SJCRH30 (cell line): ENCODE results near the gene R3HDML. TPM values are rescaled to one million over a fixed set of nuclear protein-coding genes. Genes with fewer than 3 reads are reported as not detected.
"Not testable (repeated sequence)": the region's sequence is repeated elsewhere in the genome, so short reads cannot be mapped to it uniquely, and the experiment has no call there.

Experiments
- DNase-seq, 2 experiments: peaks; one replicate each; pipeline ENCODE4 v3.0.0-alpha.2; 2015 to 2020
- H3K27ac ChIP-seq: fragments of 250-450 bp; sonication (Bioruptor Pico); 2 replicates; pipeline ENCODE4 v1.5.1; 2020; ENCODE audit warnings: mild to moderate bottlenecking, moderate library complexity
- H3K27me3 ChIP-seq: fragments of 250-450 bp; sonication (Bioruptor Pico); 2 replicates; pipeline ENCODE4 v1.5.1; 2020; ENCODE audit warnings: mild to moderate bottlenecking, moderate library complexity
- H3K36me3 ChIP-seq: fragments of 250-450 bp; sonication (Bioruptor Pico); 2 replicates; pipeline ENCODE4 v1.5.1; 2020; ENCODE audit warnings: mild to moderate bottlenecking, moderate library complexity
- H3K4me1 ChIP-seq: fragments of 250-450 bp; sonication (Bioruptor Pico); 2 replicates; pipeline ENCODE4 v1.5.1; 2020; ENCODE audit warnings: mild to moderate bottlenecking, moderate library complexity
- H3K4me3 ChIP-seq: fragments of 250-450 bp; sonication (Bioruptor Pico); 2 replicates; pipeline ENCODE4 v1.5.1; 2020; ENCODE audit warnings: mild to moderate bottlenecking, moderate library complexity
- H3K9me3 ChIP-seq: fragments of 250-450 bp; sonication (Bioruptor Pico); replicated peaks from 2 replicates; pipeline ENCODE4 v1.5.1; 2020; ENCODE audit warnings: mild to moderate bottlenecking, moderate library complexity
- total RNA-seq: library from RNA; depleted of rRNA; stranded (reverse); fragments of >200 nt; shearing (Covaris generic); gene quantifications from 2 replicates; pipeline ENCODE4 v1.2.3, GENCODE V29; 2014

Gene R3HDML
- total RNA-seq, 1 experiment from 2014 or later = not detected

- no peak for DNase-seq
- Histone ChIP-seq H3K4me3 (no peak overlapping the region), H3K27ac (no peak overlapping the region), H3K9me3 (no peaks in the 10 kb centered on the region), H3K27me3 (peaks cover 38% of the 10 kb centered on the region), H3K36me3 (no peaks in the 10 kb centered on the region), H3K4me1 (no peaks in the 10 kb centered on the region)
Measured at GRCh38 chr20:44344723-44345122, 7.9 kb downstream of the R3HDML start.

- no peaks in the 10 kb centered on the region for H3K4me1 ChIP-seq
- no peak overlapping the region for H3K27ac ChIP-seq
- DNase-seq = no peak
- no peaks in the 10 kb centered on the region for H3K36me3 ChIP-seq
- H3K9me3 ChIP-seq = no peaks in the 10 kb centered on the region
- peaks cover 36% of the 10 kb centered on the region for H3K27me3 ChIP-seq
- H3K4me3 ChIP-seq = no peak overlapping the region
Measured at GRCh38 chr20:44345147-44345546, 8.3 kb downstream of the R3HDML start.

GRCh38 chr20:44345941-44346340, 9.1 kb downstream of the R3HDML start:
- not testable (repeated sequence) for H3K4me1 ChIP-seq, H3K4me3 ChIP-seq, H3K36me3 ChIP-seq, DNase-seq, H3K27ac ChIP-seq, H3K9me3 ChIP-seq
- H3K27me3 ChIP-seq = peaks cover 31% of the 10 kb centered on the region

GRCh38 chr20:44348168-44348659, 11.4 kb downstream of the R3HDML start:
- Histone ChIP-seq H3K4me1 (no peaks in the 10 kb centered on the region), H3K4me3 (no peak overlapping the region), H3K36me3 (no peaks in the 10 kb centered on the region), H3K9me3 (no peaks in the 10 kb centered on the region), H3K27me3 (peaks cover 19% of the 10 kb centered on the region), H3K27ac (no peak overlapping the region)
- no peak for DNase-seq

GRCh38 chr20:44349349-44349748, 12.5 kb downstream of the R3HDML start:
- Histone ChIP-seq H3K4me1 (no peaks in the 10 kb centered on the region), H3K27ac (no peak overlapping the region), H3K36me3 (no peaks in the 10 kb centered on the region), H3K4me3 (no peak overlapping the region), H3K9me3 (no peaks in the 10 kb centered on the region), H3K27me3 (peaks cover 19% of the 10 kb centered on the region)
- DNase-seq = no peak

- Histone ChIP-seq H3K4me3 (no peak overlapping the region), H3K4me1 (no peaks in the 10 kb centered on the region)
- no peak for DNase-seq
Measured at GRCh38 chr20:44350567-44350966, 13.7 kb downstream of the R3HDML start.

GRCh38 chr20:44354979-44355497, 18.2 kb downstream of the R3HDML start:
- peaks cover 28% of the 10 kb centered on the region for H3K27me3 ChIP-seq
- H3K9me3 ChIP-seq = no peaks in the 10 kb centered on the region
- H3K27ac ChIP-seq = no peak overlapping the region
- no peak overlapping the region for H3K4me3 ChIP-seq
- no peaks in the 10 kb centered on the region for H3K4me1 ChIP-seq
- no peaks in the 10 kb centered on the region for H3K36me3 ChIP-seq
- no peak for DNase-seq

More at GRCh38 chr20:44350567-44350966, 13.7 kb downstream of the R3HDML start:
- H3K9me3 ChIP-seq = no peaks in the 10 kb centered on the region
- H3K36me3 ChIP-seq = no peaks in the 10 kb centered on the region
- H3K27me3 ChIP-seq = peaks cover 18% of the 10 kb centered on the region
- H3K27ac ChIP-seq = no peak overlapping the region

GRCh38 chr20:44355498-44356352, 18.9 kb downstream of the R3HDML start, which contains the start of gene HNF4A:
Gene HNF4A, plus strand, starts transcription at chr20:44355699. Its CDS starts 106 bp downstream, at chr20:44355805.
- H3K9me3 ChIP-seq = no peaks in the 10 kb centered on the region
- no peaks in the 10 kb centered on the region for H3K4me1 ChIP-seq
- H3K4me3 ChIP-seq = no peak within 1 kb of the TSS
- H3K27ac ChIP-seq = no peak within 1 kb of the TSS
- H3K27me3 ChIP-seq = peaks cover 27% of the 10 kb centered on the region
- DNase-seq = no peak
- no peaks in the 10 kb centered on the region for H3K36me3 ChIP-seq

- no peaks in the 10 kb centered on the region for H3K9me3 ChIP-seq
Measured at GRCh38 chr20:44356353-44356723, 19.5 kb downstream of the R3HDML start.

GRCh38 chr20:44357020-44357419, 20.2 kb downstream of the R3HDML start:
- no peak overlapping the region for H3K27ac ChIP-seq

More at GRCh38 chr20:44356353-44356723, 19.5 kb downstream of the R3HDML start:
- Histone ChIP-seq H3K27ac (no peak overlapping the region), H3K27me3 (peaks cover 28% of the 10 kb centered on the region), H3K4me1 (no peaks in the 10 kb centered on the region), H3K4me3 (no peak overlapping the region), H3K36me3 (no peaks in the 10 kb centered on the region)
- no peak for DNase-seq

GRCh38 chr20:44357555-44358125, 20.8 kb downstream of the R3HDML start:
- peaks cover 29% of the 10 kb centered on the region for H3K27me3 ChIP-seq
- no peak overlapping the region for H3K4me3 ChIP-seq
- no peak for DNase-seq
- no peaks in the 10 kb centered on the region for H3K9me3 ChIP-seq
- no peaks in the 10 kb centered on the region for H3K36me3 ChIP-seq
- no peak overlapping the region for H3K27ac ChIP-seq
- no peaks in the 10 kb centered on the region for H3K4me1 ChIP-seq

More at GRCh38 chr20:44357020-44357419, 20.2 kb downstream of the R3HDML start:
- Histone ChIP-seq H3K9me3 (no peaks in the 10 kb centered on the region), H3K4me1 (no peaks in the 10 kb centered on the region), H3K27me3 (peaks cover 29% of the 10 kb centered on the region), H3K4me3 (no peak overlapping the region), H3K36me3 (no peaks in the 10 kb centered on the region)
- DNase-seq = no peak

GRCh38 chr20:44358776-44359175, 21.9 kb downstream of the R3HDML start:
- no peak for DNase-seq
- Histone ChIP-seq H3K9me3 (no peaks in the 10 kb centered on the region), H3K36me3 (no peaks in the 10 kb centered on the region), H3K27ac (no peak overlapping the region), H3K27me3 (peaks cover 29% of the 10 kb centered on the region), H3K4me1 (no peaks in the 10 kb centered on the region), H3K4me3 (no peak overlapping the region)

GRCh38 chr20:44360221-44360620, 23.4 kb downstream of the R3HDML start:
- H3K27ac ChIP-seq = no peak overlapping the region
- DNase-seq = no peak
- H3K9me3 ChIP-seq = no peaks in the 10 kb centered on the region
- H3K27me3 ChIP-seq = peaks cover 25% of the 10 kb centered on the region
- H3K4me3 ChIP-seq = no peak overlapping the region
- H3K36me3 ChIP-seq = no peaks in the 10 kb centered on the region
- H3K4me1 ChIP-seq = no peaks in the 10 kb centered on the region

GRCh38 chr20:44361021-44361420, 24.2 kb downstream of the R3HDML start:
- no peaks in the 10 kb centered on the region for H3K9me3 ChIP-seq
- H3K27me3 ChIP-seq = peaks cover 20% of the 10 kb centered on the region; the same call in 1 of the 2 replicates
- no peak overlapping the region for H3K4me3 ChIP-seq
- no peaks in the 10 kb centered on the region for H3K4me1 ChIP-seq
- no peak overlapping the region for H3K27ac ChIP-seq
- DNase-seq = no peak
- no peaks in the 10 kb centered on the region for H3K36me3 ChIP-seq

- DNase-seq = no peak
- 0 out of 2 replicates have a peak, but pooled peaks cover 6% of the 10 kb centered on the region for H3K27me3 ChIP-seq
- H3K36me3 ChIP-seq = no peaks in the 10 kb centered on the region
Measured at GRCh38 chr20:44362466-44362940, 25.7 kb downstream of the R3HDML start.

More at GRCh38 chr20:44362466-44362940, 25.7 kb downstream of the R3HDML start:
- Histone ChIP-seq H3K9me3 (no peaks in the 10 kb centered on the region), H3K27ac (no peak overlapping the region), H3K4me1 (no peaks in the 10 kb centered on the region), H3K4me3 (no peak overlapping the region)
